GM21528 (cell line): ENCODE results near the gene USP46.

Experiments used
- ATAC-seq: cut with Tn5 transposase; IDR thresholded peaks from one replicate; pipeline ENCODE4 v1.9.1; 2021; ENCODE audit warnings: mild to moderate bottlenecking, moderate library complexity; ENCODE audit not compliant: unreplicated experiment, low FRiP score

USP46 gene

DNA sequence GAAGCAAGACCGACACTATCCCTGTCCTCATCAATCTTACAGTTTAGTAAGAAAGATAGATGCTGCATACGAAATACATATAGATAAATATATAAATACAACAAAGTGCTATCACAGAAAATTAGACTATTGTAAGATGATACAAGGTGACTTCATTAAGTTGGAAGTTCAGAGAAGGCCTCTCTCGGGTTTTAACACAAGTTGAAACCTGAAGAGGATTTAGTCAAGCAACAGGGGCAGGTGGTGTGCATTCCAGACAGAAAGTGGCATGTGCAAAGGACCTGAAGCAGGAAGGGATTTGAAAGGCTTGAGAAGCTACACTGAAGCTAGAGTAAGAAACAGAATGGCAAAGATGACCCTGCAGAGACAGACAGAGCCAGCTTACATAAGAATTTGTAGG is 36.5 kb downstream of the USP46 start:
- ATAC-seq: no peak

DNA sequence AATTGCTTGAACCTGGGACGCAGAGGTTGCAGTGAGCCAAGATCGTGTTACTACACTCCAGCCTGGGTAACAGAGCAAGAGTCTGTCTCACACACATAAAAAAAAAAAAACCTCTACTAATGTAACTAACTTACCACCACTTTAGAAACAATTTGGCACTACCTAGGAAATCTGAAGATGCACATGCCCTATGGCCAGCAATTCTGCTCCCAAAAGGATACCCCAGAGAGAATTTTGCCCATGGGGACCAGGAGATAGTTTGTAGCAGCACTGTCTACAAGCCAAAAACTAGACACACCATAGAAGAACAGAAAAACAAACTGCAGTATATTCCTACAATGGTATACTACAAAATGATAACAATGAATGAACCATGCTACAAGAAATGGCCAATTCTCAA is 37.5 kb downstream of the USP46 start:
- no peak for ATAC-seq

DNA sequence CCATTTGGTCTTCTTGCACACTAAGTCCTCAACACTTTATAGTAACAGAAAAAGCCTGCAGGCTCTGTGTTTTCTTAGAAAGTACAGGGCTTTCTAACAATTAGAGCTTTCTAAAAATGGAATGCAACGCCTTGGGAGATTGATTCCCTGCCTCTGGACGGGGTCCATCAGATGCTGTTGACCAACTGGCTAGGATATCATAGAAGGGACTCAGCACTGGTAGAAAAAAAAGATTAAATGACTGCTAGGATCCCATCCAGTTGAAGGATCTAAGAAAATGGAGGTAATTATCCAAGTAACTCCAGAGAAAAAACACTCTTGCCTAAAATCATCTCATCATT is 39.5 kb downstream of the USP46 start:
- ATAC-seq: no peak

DNA sequence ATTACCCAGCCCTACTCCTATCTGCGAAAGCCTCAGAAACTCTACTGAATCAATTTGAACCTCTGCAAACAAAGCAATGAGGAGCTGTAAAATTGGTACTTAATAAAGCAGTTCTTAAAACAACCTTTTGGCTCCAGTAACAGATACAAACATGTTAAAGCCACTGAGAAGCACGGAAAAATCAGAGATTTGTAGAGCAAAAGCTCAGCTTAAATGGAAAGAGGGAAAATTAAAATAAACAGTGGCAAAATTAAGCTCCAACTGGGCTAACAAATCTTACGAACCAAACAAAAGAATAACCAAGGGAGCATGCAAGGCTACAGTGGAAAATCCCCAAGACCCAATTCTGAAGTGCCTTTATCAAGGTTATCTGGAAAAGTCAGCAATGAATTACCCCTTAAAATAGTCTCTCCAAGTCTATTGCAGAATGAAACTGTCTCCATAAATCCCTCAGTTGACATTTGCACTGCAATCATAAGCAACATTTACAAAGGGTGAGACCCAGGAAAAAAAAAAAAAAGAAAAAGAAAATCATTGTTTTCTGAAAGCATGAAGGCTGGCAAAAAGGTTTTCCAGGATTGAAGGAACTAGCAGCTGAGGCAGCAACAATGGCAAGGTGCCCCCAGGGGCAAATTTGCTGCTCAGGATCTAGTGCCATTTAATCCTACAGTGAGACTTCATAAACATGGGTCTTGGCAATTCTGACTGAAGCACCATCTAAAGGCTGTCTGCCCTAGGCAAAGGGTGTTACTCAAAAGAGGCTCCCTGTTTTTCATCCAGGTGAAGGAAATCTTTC is 40.1 kb downstream of the USP46 start:
- ATAC-seq: no peak

DNA sequence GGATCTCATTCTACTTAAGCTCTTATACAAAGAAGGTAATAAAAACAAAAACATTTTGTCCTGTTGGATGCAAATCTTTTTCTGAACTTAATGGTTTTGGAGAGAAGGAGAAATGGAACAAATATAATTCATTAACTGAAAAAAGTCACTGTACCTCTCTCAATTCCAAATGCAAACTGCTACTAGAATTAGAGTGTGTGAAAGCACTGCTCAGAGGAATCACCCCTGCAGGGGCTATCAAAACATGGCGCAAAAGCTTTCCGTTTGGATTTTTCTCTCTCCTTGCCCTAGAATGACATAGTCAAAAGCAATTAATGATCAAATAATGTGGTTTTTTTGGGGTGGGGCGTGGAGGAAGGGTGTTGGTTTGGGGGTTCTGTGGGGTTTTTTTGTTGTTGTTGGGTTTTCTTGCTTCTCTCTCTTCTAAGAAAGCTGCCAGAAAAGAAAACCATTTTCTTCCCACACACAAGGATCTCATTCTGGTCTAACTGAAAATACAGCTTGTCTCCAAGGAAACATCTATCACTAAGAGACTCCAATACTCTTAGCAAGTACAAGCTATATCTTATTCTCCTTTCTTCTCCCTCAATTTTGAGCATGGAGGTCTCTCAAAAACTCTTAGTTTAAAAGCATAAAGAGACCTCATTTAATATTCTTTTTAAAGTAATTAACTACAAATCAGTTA is 41.6 kb downstream of the USP46 start:
- no peak for ATAC-seq

DNA sequence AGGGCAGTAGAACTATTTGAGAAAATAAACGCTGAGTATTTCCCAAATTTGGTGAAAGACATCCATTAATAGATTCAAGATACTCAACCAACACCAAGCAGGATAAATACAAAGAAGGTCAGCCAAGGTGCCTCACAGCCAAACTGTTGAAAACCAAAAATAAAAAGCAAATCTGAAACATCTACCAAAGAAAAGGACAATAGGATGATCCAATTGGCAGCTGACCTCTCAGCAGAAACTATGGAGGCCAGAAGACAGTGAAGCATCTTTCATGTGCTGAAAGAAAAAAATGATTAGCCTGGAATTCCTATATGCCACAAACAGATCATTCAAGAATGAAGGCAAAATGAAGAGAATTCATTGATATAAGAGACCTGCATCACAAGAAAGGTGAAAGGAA is 44.9 kb downstream of the USP46 start:
- no peak for ATAC-seq

DNA sequence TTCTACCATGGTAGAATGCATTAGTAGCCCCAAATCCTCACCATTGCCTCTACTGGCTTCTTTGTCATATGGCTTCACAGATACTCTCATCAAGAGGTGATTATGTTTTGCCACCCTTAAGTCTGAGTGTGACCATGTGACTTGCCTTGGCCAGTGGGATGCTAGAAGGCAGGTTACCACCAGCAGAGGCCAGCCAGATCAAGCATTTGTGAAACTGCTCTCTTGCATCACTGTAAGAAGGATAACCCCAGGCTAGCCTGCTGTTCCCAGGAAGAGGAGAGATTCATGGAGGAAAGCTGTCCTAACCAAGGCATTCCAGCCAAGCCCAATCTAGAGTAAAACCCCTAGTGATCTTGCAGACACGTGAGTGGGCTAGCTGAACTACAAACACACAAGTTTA is 46.8 kb downstream of the USP46 start:
- no peak for ATAC-seq

DNA sequence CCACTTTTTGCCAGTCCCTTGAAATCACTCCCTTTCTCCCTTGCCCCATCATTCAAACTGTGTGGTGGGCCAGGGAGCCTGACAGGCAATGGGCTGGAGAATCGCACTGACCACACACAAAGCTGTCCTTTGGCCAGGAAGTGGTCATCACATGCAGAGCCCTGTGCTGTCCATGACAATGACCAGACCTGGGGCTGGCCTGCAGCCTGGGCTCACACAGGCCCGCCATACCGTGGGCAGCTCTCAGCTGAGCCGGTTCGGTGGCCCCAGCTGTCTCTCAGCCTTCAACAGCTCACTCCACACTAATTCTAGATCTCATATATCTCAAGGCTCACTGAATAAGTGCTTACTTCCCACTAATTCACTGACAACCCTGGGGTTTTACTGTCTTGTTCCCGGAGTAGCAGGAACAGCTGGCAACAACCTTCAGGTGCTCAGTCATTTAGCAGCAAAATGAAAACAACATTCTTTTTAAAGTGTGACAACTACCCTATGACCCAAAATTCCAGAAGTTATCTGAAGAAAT is 48.0 kb downstream of the USP46 start:
- ATAC-seq: no peak

DNA sequence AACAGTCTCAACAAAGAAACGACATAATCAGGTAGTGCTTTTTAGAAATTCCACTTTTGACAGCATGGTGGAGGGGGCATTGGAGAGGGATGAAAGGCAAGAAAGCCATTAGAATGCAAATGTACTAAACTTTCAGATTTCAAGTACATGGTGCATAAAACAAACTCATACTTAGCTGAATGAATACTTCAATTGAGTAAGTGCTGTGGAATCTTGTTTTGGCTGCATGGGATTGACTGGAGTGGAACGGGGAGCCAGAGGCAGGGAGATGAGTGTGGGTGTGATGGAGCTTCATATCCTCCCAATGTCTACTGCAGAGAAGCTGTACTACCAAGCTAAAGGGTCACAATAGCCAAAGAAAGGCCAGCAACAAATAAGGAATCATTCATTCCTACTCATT is 52.4 kb downstream of the USP46 start:
- ATAC-seq: no peak

DNA sequence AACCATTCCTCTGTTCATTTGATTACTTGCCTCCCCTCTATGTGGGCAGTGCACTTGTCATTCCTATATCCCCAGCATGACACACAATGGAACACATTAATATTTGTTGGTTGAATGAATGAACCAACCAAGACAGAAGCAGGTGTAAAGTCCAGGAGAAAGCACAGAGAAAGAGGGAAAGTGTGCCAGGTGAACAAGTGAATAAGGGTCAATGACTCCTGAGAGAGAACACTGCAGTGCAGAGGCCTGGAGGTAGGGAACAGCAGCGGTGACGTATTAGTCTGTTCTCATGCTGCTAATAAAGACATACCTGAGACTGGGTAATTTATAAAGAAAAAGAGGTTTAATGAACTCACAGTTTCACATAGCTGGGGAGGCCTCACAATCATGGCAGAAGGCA is 53.1 kb downstream of the USP46 start:
- no peak for ATAC-seq

DNA sequence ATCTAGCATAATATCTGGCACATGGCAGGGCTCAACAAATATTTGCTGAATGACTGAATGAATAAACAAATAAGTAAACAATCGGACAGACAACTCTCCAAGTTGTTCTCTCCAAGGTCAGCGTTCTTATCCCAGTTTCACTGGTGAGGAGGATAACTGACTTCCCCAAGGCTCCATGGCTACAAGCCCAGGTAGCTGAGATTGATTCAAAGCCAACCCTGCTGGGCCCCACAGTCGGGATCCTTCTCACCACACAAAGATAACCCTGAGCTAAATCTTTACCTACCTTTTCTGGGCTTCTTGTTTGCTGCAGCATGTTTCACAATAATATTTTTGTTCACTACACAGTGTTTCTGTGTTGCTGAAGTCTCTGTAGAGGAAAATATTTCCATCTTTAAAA is 54.9 kb downstream of the USP46 start:
- no peak for ATAC-seq

DNA sequence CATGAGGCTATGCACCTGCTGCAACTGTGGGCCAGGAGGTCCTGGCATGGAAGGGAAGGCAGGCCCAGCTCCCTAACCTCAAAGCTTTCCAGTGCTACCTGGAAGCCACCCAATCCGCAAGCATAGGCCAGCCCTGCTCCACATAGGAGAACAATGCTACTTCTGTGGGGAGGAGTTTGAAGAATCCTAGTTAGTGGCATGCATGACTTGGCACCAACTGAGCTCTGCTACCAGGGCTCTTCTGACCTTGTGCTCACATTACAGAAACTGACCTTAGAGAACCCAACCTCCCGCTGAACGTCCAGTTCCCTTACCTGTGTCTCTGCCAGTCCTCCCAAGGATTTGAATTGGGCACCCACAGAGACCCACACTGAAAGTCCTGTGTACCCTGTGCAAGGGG is 58.8 kb downstream of the USP46 start:
- ATAC-seq: no peak

DNA sequence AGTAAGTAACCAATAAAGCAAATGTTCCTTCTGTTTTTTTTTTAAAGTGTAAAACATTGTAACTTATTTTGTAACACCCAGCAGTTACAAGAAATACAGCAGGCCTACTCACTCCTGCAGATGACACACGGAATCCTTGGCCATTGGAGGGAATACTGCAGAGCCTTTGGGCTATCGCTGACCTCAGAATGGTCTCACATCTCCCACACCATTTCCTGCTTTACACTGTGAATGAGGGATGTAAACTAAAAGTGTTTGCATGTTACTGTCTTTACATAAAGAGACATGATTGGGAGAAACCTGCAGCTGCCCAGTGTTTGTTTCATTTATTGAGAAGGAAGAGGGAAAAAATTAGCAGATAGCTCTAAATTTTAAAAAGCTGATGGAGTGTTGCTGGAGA is 64.1 kb downstream of the USP46 start:
- no peak for ATAC-seq

DNA sequence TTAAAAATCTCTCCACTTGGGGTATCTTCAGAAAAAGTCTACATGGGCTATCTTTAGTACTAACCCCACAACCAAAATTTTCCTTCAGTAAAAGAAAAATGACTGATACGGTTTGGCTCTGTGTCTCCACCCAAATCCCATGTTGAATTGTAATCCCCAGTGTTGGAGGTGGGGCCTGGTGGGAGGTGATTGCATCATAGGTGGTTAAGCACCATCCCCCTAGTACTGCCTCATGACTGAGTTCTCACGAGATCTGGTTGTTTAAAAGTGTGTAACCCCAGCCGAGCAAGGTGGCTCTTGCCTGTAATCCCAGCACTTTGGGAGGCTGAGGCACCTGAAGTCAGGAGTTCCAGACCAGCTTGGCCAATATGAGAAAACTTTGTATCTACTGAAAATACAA is 66.8 kb downstream of the USP46 start:
- no peak for ATAC-seq

DNA sequence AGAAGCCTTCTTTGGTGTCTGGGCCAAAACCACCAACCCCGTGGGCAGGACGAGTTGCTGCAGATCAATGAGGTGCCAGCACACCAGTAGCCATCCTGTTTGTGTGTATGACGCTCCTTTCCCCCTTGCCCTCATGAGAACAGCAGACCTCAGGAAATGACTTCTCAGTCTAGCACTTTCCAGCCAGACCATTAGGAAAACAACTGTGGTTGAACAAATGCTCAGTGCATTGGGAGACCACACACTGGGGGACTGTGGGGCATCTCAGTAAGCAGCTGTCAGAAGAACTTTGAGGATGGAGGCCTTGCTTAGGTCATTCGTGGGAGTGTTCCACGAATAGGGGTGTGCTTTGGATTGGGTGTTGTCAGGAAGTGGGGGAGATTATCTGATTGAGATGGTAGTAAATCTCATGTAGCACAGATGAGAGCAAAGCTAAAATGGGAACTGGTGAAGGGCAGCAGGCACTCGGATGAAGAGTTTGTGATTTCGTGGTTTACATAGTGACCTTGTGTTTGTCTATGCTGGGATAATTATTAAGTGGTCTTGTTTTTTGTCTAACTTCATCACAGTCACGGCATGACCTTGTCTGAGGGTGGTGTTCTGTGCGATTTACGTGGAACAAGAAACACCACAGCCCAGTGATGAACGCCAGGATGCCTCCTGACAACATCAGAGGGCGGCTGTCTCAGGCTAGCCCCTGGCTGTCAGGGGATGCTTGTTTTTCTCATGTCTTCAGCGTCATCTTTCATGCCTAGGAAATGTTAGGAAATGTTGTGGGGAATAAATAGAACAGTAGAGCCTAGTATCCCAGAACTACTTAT is 70.1 kb downstream of the USP46 start:
- no peak for ATAC-seq

DNA sequence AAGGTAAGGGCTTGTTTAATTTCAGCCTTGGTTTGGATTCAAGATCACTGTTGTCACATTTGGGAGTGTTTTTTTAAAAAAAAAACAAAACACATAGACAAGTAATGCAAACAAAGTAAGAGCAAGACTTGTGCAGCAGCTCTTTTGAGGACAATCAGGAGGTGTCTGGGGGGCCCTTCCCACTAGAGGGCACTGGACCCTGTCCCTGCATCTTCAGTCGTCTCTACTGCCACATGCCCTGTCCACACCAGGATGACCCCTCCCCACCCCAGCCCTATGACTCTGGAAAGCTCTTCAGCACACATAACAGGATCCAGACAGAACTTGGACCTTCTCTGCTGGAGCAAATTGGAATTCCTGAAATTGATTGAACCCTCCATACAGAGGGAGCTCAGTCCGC is 71.0 kb downstream of the USP46 start:
- no peak for ATAC-seq

DNA sequence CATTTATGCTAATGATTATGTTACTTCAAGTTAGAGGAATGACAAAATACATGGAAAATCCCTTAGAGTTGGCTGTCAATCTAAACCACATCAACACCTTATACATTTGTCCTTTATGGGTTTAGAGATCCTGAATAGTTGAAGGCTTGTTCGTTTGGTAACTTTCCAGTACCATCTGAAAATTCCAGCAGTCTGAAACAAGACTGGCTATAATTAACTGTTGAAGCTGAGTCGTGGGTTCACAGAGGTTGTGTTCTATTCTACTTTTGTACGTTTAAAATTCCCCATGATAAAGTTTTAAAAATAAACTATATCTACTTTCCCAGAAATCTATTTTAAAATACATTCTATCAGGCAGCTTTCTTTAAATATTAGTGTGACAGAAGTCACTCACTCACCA is 73.0 kb downstream of the USP46 start:
- no peak for ATAC-seq

DNA sequence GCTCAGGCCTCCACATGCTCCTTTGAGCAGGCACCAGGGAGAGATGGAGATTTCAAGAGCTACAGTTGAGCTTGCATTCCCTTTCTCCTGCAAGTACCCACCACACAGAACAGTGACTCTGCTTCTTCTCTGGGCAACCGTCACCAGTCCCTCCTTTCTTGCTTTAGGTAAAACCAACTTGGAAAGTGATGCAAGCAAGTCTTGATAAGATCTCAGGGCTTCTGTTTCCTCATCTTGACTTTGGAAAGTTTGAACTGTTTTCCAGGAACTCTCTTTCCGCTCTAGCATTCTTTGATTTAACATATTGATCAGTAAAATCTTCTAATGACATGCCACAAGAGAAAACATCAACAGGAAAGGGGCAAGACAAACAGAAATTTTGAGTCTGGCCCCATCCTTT is 73.7 kb downstream of the USP46 start:
- ATAC-seq: no peak

DNA sequence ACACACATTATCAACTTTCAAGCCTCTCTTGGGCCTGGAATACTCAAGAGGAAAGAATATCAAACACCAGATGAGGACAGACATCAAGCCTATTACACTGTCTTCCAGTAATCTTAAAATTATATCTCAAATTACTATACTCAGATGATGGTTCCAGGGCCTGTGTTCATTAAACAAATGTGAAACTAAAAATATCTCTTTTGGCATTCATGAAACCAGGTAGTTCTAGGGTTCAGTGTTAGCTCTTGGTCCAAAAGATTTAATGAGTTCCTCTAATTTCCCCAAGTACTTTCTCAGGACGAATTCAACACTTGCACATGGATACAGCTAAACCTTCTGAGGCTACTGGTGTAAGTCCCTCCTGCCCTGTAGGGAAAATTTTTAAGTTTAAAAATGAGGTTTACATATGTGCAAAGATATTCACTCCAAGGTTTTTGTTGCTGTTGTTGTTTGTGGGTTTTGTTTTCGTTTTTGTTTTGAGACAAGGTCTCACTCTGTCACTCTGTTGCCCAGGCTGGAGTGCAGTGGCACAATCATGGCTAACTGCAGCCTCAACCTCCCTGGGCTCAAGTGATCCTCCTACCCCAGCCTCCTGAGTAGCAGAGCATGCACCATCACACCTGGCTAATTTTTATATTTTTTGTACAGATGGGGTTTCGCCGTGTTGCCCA is 79.4 kb downstream of the USP46 start:
- no peak for ATAC-seq

DNA sequence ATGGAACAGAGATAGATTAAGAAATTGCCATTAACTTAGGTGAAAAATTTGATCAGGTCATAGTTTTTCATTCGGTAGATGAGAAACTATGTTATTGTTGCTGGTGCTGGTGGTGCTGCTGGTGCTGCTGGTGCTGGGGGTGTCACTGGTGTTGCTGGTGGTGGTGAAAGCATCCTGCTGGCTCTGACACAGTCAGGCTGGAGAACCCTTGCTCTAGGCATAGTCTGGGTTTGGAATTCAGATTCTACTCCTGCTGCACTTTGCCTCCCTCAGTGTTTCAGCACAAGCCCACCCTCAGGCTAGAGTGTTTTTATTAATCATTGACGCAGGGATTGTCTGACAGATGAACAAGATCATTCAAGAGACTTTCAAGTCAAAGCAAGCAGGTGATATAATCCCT is 80.2 kb downstream of the USP46 start:
- ATAC-seq: no peak

DNA sequence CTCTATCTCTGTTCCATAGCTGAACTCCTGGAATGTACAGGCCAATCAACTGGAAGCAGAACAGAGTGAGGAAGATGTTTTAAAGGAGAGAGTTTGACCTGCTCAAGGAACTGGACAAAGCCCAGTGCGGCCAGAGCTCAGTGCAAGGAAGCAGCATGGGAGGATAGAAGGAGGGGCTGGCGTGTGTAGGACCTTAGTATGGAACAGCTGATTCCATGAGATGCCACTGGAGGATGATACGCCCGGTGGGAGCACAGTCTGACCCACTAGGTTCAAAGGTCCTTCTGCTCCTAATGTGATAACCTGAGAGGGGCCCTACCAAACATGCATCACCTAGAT is 81.5 kb downstream of the USP46 start:
- no peak for ATAC-seq
